Ectodermal cell (in vitro differentiated cells): Measurements from ENCODE around the gene GALNT10.

Source experiments
- H3K27ac ChIP-seq: 2 replicates; pipeline ENCODE4 v1.7.0; 2013; ENCODE audit warnings: mild to moderate bottlenecking, low read depth, low read length; ENCODE audit not compliant: insufficient read depth, poor library complexity, severe bottlenecking
- H3K27me3 ChIP-seq: 2 replicates; pipeline ENCODE4 v1.7.0; 2013; ENCODE audit warnings: mild to moderate bottlenecking, low read length; ENCODE audit not compliant: insufficient read depth, control insufficient read depth, poor library complexity, severe bottlenecking
- H3K36me3 ChIP-seq: one replicate; pipeline ENCODE4 v1.7.0; 2013; ENCODE audit warnings: low read length; ENCODE audit not compliant: control insufficient read depth, insufficient read depth
- H3K4me1 ChIP-seq: one replicate; pipeline ENCODE4 v1.7.0; 2013; ENCODE audit warnings: low read length; ENCODE audit not compliant: control insufficient read depth, insufficient read depth
- H3K4me3 ChIP-seq: 2 replicates; pipeline ENCODE4 v1.7.0; 2013; ENCODE audit warnings: low read depth, low read length, control low read depth; ENCODE audit not compliant: insufficient read depth
- H3K9me3 ChIP-seq: 2 replicates; pipeline ENCODE4 v1.7.0; 2013; ENCODE audit warnings: mild to moderate bottlenecking, low read length, moderate library complexity; ENCODE audit not compliant: control insufficient read depth
- WGBS, 2 experiments: methylation state at CpG; one replicate each; pipeline ENCODE4 v1.1.7; 2013; ENCODE audit warnings: missing lambda C conversion rate in 2 of 2; 5-methylcytosine and 5-hydroxymethylcytosine counted together

GALNT10 gene

GRCh38 chr5:154243736-154244135 is 53.2 kb downstream of the GALNT10 start:
- Histone ChIP-seq H3K4me1 (peaks cover 41% of the 10 kb centered on the region), H3K27ac (no peak overlapping the region), H3K9me3 (no peaks in the 10 kb centered on the region), H3K27me3 (no peaks in the 10 kb centered on the region), H3K4me3 (no peak overlapping the region), H3K36me3 (no peaks in the 10 kb centered on the region)
- 95 to 96% methylated on average over 2 of the region's 2 CpGs for WGBS, 2 experiments

GRCh38 chr5:154244476-154244875 is 53.9 kb downstream of the GALNT10 start:
- H3K36me3 ChIP-seq: no peaks in the 10 kb centered on the region
- H3K4me3 ChIP-seq: no peak overlapping the region
- H3K27ac ChIP-seq: no peak overlapping the region
- 93 to 94% methylated on average over 3 of the region's 3 CpGs for whole genome bisulfite sequencing, 2 experiments
- H3K9me3 ChIP-seq: no peaks in the 10 kb centered on the region
- H3K4me1 ChIP-seq: peaks cover 35% of the 10 kb centered on the region
- H3K27me3 ChIP-seq: no peaks in the 10 kb centered on the region

- Histone ChIP-seq H3K36me3 (no peaks in the 10 kb centered on the region), H3K4me1 (peaks cover 13% of the 10 kb centered on the region), H3K4me3 (no peak overlapping the region), H3K27ac (no peak overlapping the region), H3K27me3 (no peaks in the 10 kb centered on the region), H3K9me3 (no peaks in the 10 kb centered on the region)
- 95 to 97% methylated on average over 2 of the region's 2 CpGs for WGBS, 2 experiments
Measured at GRCh38 chr5:154248691-154249090, 58.2 kb downstream of the GALNT10 start.

- H3K36me3 ChIP-seq: no peaks in the 10 kb centered on the region
- WGBS, 2 experiments: 89 to 90% methylated on average over 3 of the region's 3 CpGs
- peaks cover 9% of the 10 kb centered on the region for H3K4me1 ChIP-seq
- H3K9me3 ChIP-seq: no peaks in the 10 kb centered on the region
- no peaks in the 10 kb centered on the region for H3K27me3 ChIP-seq
- H3K27ac ChIP-seq: no peak overlapping the region
- no peak overlapping the region for H3K4me3 ChIP-seq
Measured at GRCh38 chr5:154249826-154250225, 59.3 kb downstream of the GALNT10 start.

- Histone ChIP-seq H3K36me3 (no peaks in the 10 kb centered on the region), H3K9me3 (no peaks in the 10 kb centered on the region), H3K4me1 (peaks cover 9% of the 10 kb centered on the region), H3K27me3 (no peaks in the 10 kb centered on the region), H3K4me3 (no peak overlapping the region), H3K27ac (no peak overlapping the region)
Measured at GRCh38 chr5:154251529-154251928, 61.0 kb downstream of the GALNT10 start.

GRCh38 chr5:154253807-154254206 is 63.3 kb downstream of the GALNT10 start:
- Histone ChIP-seq H3K27me3 (no peaks in the 10 kb centered on the region), H3K36me3 (no peaks in the 10 kb centered on the region), H3K9me3 (no peaks in the 10 kb centered on the region), H3K27ac (no peak overlapping the region), H3K4me1 (peaks cover 12% of the 10 kb centered on the region), H3K4me3 (no peak overlapping the region)
- 92 to 98% methylated on average over 2 of the region's 2 CpGs for WGBS, 2 experiments

- 90 to 98% methylated on average over 2 of the region's 2 CpGs for WGBS, 2 experiments
Measured at GRCh38 chr5:154254896-154255295, 64.4 kb downstream of the GALNT10 start.

GRCh38 chr5:154257046-154257445 is 66.5 kb downstream of the GALNT10 start:
- Histone ChIP-seq H3K27ac (no peak overlapping the region), H3K27me3 (no peaks in the 10 kb centered on the region), H3K36me3 (no peaks in the 10 kb centered on the region), H3K9me3 (no peaks in the 10 kb centered on the region), H3K4me1 (peaks cover 26% of the 10 kb centered on the region), H3K4me3 (no peak overlapping the region)
- 85 to 94% methylated on average over 2 of the region's 2 CpGs for WGBS, 2 experiments

More at GRCh38 chr5:154254896-154255295, 64.4 kb downstream of the GALNT10 start:
- Histone ChIP-seq H3K27me3 (no peaks in the 10 kb centered on the region), H3K9me3 (no peaks in the 10 kb centered on the region), H3K4me3 (no peak overlapping the region), H3K4me1 (peaks cover 20% of the 10 kb centered on the region), H3K27ac (no peak overlapping the region), H3K36me3 (no peaks in the 10 kb centered on the region)

GRCh38 chr5:154258531-154259217 is 68.1 kb downstream of the GALNT10 start:
- Histone ChIP-seq H3K27me3 (no peaks in the 10 kb centered on the region), H3K27ac (no peak overlapping the region), H3K9me3 (no peaks in the 10 kb centered on the region), H3K36me3 (no peaks in the 10 kb centered on the region), H3K4me1 (peaks cover 26% of the 10 kb centered on the region), H3K4me3 (no peak overlapping the region)
- WGBS, 2 experiments: 89 to 90% methylated on average over 2 of the region's 2 CpGs

- H3K27me3 ChIP-seq: no peaks in the 10 kb centered on the region
- peaks cover 34% of the 10 kb centered on the region for H3K4me1 ChIP-seq
- H3K9me3 ChIP-seq: no peaks in the 10 kb centered on the region
- WGBS, 2 experiments: 26 to 39% methylated on average over 6 of the region's 6 CpGs
- no peak overlapping the region for H3K4me3 ChIP-seq
- peak overlapping the region; percentile 11 for H3K27ac ChIP-seq
- H3K36me3 ChIP-seq: no peaks in the 10 kb centered on the region
Measured at GRCh38 chr5:154260224-154260927, 69.8 kb downstream of the GALNT10 start.
